WTC11 (cell line): ENCODE measurements around the gene FKBP1A.

ENCODE experiments used
- CTCF ChIP-seq: fragments of 200-600 bp; IDR thresholded peaks from 2 replicates; pipeline ENCODE4 v1.8.0; 2022; ENCODE audit warnings: antibody characterized with exemption
- MAX ChIP-seq: sonication (generic); formaldehyde crosslinking; IDR thresholded peaks from 2 replicates; pipeline ENCODE4 v1.8.0; 2022; ENCODE audit warnings: mild to moderate bottlenecking, missing genetic modification reagents
- TEAD4 ChIP-seq: sonication (generic); formaldehyde crosslinking; IDR thresholded peaks from 2 replicates; pipeline ENCODE4 v1.8.0; 2022; ENCODE audit warnings: mild to moderate bottlenecking, missing genetic modification reagents
- TP53 ChIP-seq: sonication (generic); formaldehyde crosslinking; IDR thresholded peaks from 2 replicates; pipeline ENCODE4 v1.8.1; 2023; ENCODE audit warnings: mild to moderate bottlenecking, missing genetic modification reagents
- ZNF317 ChIP-seq: sonication (generic); formaldehyde crosslinking; IDR thresholded peaks from 2 replicates; pipeline ENCODE4 v1.8.1; 2023; ENCODE audit warnings: low read depth, mild to moderate bottlenecking, moderate library complexity, missing genetic modification reagents, borderline replicate concordance
- ZNF425 ChIP-seq: fragments of 250-450 bp; sonication (Bioruptor Pico); conservative IDR thresholded peaks from 2 replicates; pipeline ENCODE4 v1.9.0; 2021; ENCODE audit warnings: mild to moderate bottlenecking
- TF ChIP-seq, protein P1 (sequence below): sonication (generic); formaldehyde crosslinking; IDR thresholded peaks from 2 replicates; pipeline ENCODE4 v1.8.0; 2022; ENCODE audit warnings: missing genetic modification reagents
- TF ChIP-seq, protein P2 (sequence below): sonication (generic); formaldehyde crosslinking; IDR thresholded peaks from 2 replicates; pipeline ENCODE4 v1.8.0; 2022; ENCODE audit warnings: mild to moderate bottlenecking, missing genetic modification reagents
- TF ChIP-seq, protein P3 (sequence below): sonication (generic); formaldehyde crosslinking; conservative IDR thresholded peaks from 2 replicates; pipeline ENCODE4 v1.8.1; 2023; ENCODE audit warnings: mild to moderate bottlenecking, low read depth, missing genetic modification reagents, moderate library complexity

DNA sequence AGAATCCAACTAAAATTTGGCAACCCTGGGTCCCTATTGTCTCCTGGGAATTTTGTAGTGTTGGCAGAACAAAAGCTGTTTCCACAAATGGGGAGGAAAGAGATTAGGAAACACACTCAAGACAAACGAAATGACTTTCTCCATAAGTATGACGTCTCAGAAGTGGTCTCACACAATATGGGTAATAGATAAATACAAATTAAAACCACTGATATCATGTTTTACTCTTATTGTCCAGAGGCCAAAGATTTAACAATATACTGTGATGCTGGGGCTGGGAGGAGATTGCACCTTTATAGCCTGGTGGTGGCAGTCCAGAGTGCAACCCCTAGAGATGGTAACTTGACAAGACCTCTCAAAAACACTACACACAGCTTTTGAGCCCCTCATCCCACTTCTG, 18.6 kb downstream of the FKBP1A start:
- TF ChIP-seq TP53 (CRISPR knock-in tag) (no peak), ZNF425 (CRISPR knock-in tag) (no peak), CTCF (no peak), MAX (no peak), TEAD4 (CRISPR knock-in tag) (no peak), ZNF317 (CRISPR knock-in tag) (no peak)
- TF ChIP-seq, protein P1, sequence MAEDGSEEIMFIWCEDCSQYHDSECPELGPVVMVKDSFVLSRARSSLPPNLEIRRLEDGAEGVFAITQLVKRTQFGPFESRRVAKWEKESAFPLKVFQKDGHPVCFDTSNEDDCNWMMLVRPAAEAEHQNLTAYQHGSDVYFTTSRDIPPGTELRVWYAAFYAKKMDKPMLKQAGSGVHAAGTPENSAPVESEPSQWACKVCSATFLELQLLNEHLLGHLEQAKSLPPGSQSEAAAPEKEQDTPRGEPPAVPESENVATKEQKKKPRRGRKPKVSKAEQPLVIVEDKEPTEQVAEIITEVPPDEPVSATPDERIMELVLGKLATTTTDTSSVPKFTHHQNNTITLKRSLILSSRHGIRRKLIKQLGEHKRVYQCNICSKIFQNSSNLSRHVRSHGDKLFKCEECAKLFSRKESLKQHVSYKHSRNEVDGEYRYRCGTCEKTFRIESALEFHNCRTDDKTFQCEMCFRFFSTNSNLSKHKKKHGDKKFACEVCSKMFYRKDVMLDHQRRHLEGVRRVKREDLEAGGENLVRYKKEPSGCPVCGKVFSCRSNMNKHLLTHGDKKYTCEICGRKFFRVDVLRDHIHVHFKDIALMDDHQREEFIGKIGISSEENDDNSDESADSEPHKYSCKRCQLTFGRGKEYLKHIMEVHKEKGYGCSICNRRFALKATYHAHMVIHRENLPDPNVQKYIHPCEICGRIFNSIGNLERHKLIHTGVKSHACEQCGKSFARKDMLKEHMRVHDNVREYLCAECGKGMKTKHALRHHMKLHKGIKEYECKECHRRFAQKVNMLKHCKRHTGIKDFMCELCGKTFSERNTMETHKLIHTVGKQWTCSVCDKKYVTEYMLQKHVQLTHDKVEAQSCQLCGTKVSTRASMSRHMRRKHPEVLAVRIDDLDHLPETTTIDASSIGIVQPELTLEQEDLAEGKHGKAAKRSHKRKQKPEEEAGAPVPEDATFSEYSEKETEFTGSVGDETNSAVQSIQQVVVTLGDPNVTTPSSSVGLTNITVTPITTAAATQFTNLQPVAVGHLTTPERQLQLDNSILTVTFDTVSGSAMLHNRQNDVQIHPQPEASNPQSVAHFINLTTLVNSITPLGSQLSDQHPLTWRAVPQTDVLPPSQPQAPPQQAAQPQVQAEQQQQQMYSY (CRISPR knock-in tag): no peak
- TF ChIP-seq, protein P2, sequence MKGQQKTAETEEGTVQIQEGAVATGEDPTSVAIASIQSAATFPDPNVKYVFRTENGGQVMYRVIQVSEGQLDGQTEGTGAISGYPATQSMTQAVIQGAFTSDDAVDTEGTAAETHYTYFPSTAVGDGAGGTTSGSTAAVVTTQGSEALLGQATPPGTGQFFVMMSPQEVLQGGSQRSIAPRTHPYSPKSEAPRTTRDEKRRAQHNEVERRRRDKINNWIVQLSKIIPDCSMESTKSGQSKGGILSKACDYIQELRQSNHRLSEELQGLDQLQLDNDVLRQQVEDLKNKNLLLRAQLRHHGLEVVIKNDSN (CRISPR knock-in tag): no peak
- TF ChIP-seq, protein P3, sequence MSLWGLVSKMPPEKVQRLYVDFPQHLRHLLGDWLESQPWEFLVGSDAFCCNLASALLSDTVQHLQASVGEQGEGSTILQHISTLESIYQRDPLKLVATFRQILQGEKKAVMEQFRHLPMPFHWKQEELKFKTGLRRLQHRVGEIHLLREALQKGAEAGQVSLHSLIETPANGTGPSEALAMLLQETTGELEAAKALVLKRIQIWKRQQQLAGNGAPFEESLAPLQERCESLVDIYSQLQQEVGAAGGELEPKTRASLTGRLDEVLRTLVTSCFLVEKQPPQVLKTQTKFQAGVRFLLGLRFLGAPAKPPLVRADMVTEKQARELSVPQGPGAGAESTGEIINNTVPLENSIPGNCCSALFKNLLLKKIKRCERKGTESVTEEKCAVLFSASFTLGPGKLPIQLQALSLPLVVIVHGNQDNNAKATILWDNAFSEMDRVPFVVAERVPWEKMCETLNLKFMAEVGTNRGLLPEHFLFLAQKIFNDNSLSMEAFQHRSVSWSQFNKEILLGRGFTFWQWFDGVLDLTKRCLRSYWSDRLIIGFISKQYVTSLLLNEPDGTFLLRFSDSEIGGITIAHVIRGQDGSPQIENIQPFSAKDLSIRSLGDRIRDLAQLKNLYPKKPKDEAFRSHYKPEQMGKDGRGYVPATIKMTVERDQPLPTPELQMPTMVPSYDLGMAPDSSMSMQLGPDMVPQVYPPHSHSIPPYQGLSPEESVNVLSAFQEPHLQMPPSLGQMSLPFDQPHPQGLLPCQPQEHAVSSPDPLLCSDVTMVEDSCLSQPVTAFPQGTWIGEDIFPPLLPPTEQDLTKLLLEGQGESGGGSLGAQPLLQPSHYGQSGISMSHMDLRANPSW (CRISPR knock-in tag): no peak
